IPS-18c (cell line): ENCODE results near the gene KIAA2012.

Experiments used
- H3K4me3 ChIP-seq: 2 replicates; pipeline ENCODE4 v1.7.0; 2013; ENCODE audit warnings: low read depth, mild to moderate bottlenecking, low read length, moderate library complexity; ENCODE audit not compliant: insufficient read depth
- H3K9me3 ChIP-seq: one replicate; pipeline ENCODE4 v1.6.1; 2013; ENCODE audit warnings: mild to moderate bottlenecking, low read length, moderate library complexity; ENCODE audit not compliant: control insufficient read depth, insufficient read depth

KIAA2012 gene

GRCh38 chr2:202149936-202150335 is 76.9 kb downstream of the KIAA2012 start:
- Histone ChIP-seq H3K9me3 (no peaks in the 10 kb centered on the region), H3K4me3 (no peak overlapping the region)

DNA sequence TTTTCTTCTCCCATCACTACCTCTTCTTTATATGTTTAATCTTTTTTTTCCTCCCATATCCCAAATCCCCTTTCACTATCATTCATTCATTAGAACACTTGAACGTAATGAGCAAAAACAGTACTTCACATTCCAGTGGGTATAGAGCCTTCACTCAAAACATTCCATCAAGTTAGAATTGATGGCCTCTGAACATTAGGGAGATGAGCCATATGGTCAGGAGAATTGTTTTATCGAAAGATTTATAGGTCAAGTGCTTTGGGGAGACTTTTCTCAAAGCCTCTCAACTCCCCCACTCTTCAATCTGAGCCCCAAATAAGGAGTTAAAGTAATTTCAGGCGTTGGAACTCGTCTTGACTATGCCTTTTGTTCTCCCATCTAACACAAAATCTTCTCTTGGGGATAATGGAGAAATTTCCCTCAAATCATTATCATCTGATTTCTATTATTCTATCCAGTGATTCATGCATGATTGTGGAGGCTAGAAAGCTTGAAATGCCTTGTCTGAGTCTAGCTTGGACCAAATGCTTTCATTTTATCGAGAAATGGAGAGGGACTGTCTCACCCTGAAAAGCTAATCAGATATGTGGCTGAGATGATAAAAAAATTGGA is 79.2 kb downstream of the KIAA2012 start:
- H3K9me3 ChIP-seq = no peaks in the 10 kb centered on the region
- H3K4me3 ChIP-seq = no peak overlapping the region

- H3K4me3 ChIP-seq = no peak overlapping the region
- no peaks in the 10 kb centered on the region for H3K9me3 ChIP-seq
These were observed 81.6 kb downstream of the KIAA2012 start for GRCh38 chr2:202154613-202155012.

DNA sequence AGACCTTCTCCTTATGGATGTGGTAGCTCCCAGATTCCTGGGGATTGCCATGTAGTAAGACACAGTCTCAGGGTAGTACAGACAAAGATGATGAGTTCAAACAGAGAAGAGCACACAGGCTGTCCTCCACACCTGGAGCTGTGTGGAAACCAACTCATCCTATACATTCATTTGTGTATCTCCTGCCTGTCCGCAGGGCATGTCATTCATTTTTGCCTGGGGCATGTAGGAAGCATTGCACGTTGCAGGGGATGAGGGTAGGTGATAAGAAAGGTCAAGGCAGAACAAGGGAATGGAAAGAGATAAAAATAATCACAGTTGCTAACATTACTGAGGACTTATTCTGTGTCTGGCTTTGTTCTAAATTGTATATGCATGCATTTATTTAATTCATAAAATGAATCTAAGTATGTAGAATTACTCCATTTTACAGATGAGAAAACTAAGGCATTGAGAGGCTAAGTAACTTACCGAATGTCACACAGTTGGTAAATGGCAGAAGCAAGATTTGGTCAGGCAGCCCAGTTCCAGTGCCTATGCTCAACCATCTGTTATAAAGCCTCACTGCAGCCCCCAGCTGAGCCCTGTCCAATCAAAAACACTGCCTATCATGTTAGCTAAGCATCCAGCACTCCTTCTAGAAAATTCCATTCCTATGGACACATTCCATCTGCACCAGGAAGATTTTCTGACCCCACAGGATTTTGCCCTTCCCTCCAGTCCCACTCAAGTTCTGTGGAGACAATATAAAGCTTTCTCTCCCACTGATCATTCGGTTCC is 84.3 kb downstream of the KIAA2012 start:
- Histone ChIP-seq H3K9me3 (no peaks in the 10 kb centered on the region), H3K4me3 (no peak overlapping the region)

GRCh38 chr2:202158796-202159195 is 85.7 kb downstream of the KIAA2012 start:
- Histone ChIP-seq H3K9me3 (no peaks in the 10 kb centered on the region), H3K4me3 (no peak overlapping the region)

DNA sequence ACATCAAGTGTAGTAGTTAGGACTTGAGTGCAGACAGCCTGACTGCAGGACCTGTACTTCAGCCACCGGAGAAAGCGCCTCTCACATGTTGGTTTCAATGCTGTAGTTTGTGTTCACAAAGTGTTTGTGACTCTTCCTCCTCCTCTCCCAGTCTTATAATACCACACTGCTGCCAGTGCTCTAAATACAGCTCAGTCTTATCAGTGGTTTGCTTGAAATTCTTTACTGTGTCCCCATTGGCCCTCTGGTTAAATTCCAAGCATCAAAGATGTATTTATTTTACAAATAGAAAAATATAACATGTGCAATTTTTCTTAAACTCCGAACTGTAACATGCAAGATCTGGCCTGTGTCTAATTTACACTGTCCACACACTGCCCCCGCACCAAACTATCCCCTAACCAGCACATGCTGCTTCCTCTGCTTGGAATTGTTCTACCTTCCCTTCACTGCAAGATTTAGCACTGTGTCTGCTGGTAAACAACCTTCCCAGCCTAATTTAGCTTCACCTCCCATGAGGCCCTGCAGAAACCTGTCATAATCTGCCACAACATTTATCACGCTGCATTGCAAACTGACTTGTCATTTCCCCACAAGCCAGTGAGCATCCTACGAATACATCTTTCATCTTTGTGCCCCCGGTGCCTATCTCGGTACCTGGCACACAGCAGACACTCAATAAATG is 88.2 kb downstream of the KIAA2012 start:
- Histone ChIP-seq H3K4me3 (no peak overlapping the region), H3K9me3 (no peaks in the 10 kb centered on the region)

DNA sequence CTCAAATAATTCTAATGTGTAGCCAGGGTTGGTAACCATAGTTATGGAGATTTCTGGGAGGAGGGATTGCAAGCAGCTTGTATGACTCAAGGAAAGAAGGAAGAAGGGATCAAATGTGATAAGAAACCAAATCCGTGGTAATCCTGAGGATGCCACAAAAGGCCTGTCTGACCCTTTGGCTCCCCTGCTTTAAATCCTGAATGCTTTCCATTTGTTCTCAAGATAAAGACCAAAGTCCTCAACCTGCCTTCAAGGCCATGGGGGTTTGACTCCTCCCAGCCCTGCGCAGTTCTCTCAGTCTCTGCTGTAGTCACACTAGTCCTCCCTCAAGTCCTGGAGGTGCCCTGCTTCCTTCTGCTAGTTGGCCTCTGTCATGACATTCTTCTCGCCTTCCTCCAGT is 91.4 kb downstream of the KIAA2012 start:
- Histone ChIP-seq H3K4me3 (no peak overlapping the region), H3K9me3 (peaks cover 5% of the 10 kb centered on the region)

DNA sequence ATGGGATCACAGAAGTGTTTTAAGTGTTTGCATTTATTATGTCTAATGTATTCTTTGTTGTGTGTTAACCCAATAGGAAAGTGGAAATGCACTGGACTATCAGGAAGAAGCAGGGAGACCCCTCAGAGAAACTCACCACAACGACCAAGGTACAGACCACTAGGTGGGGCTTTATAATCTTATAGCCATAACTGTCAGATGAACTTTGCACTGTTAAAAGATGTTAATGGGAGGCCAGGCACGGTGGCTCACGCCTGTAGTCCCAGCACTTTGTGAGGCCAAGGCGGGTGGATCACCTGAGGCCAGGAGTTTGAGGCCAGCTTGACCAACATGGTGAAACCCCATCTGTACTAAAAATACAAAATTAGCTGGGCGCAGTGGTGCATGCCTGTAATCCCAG is 92.2 kb downstream of the KIAA2012 start:
- Histone ChIP-seq H3K9me3 (peaks cover 5% of the 10 kb centered on the region), H3K4me3 (no peak overlapping the region)

GRCh38 chr2:202165945-202166344 is 92.9 kb downstream of the KIAA2012 start:
- Histone ChIP-seq H3K4me3 (no peak overlapping the region), H3K9me3 (peaks cover 5% of the 10 kb centered on the region)

GRCh38 chr2:202169131-202169530 is 96.1 kb downstream of the KIAA2012 start:
- Histone ChIP-seq H3K4me3 (no peak overlapping the region), H3K9me3 (peaks cover 5% of the 10 kb centered on the region)

DNA sequence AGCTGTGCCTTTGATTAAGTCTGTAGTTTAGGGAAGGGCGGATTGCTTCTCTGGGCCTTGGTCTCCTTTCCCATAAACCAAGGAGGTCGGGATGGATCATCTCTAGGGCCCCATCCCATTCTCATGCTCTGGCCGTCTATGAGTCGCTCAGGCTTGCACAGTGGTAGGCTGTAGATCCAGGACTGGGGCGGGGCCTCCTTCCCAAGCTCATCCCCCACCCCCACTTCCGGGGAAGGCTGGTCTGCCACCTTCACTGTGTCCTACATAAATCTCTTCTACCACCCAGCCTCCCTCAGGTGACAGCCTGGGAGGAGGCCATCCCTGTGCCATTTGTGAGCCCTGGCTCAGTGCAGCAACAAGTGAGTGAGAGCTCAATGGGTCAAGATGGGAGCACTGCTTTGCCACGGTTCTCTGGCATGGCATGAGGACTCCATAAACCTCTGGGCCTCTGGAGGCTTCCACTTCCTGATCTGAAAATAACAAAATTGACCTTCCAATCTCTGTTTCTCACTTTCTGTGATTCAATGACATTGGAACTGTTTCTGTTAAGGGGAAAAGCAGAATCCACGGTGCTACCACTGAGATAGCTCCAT is 96.9 kb downstream of the KIAA2012 start:
- no peak overlapping the region for H3K4me3 ChIP-seq
- H3K9me3 ChIP-seq = peaks cover 5% of the 10 kb centered on the region

DNA sequence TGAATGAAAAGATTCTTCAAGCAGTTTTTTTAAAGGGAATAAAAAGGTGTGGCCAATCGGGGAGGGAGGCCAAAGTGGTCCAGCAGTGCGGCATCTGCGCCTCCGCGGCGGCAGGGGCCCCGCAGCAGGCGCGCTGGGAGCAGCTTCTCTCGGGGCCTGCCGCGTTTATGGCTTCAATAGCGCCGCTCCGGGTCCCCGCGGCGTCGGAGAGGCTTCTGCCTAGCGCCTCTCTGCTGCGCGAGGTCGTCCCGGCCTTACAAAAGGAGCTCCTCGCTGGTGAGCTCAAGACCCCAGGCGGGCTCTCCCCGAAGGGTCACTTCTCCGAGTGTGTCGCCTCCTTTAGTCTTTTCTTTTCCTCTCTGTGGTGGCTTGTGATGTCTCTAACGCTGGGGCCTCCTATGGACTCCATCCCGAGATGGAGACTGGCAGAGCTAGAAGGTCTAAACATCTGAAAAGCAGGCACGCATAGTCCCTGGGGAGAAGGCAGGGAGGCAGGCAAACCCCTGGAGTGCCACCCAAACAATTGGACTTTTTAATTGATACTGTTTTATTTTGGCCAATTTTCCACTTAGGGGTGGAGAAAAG is 98.3 kb downstream of the KIAA2012 start:
- peak overlapping the region; percentile 28; the same call in 1 of the 2 replicates for H3K4me3 ChIP-seq
- H3K9me3 ChIP-seq = peaks cover 5% of the 10 kb centered on the region

DNA sequence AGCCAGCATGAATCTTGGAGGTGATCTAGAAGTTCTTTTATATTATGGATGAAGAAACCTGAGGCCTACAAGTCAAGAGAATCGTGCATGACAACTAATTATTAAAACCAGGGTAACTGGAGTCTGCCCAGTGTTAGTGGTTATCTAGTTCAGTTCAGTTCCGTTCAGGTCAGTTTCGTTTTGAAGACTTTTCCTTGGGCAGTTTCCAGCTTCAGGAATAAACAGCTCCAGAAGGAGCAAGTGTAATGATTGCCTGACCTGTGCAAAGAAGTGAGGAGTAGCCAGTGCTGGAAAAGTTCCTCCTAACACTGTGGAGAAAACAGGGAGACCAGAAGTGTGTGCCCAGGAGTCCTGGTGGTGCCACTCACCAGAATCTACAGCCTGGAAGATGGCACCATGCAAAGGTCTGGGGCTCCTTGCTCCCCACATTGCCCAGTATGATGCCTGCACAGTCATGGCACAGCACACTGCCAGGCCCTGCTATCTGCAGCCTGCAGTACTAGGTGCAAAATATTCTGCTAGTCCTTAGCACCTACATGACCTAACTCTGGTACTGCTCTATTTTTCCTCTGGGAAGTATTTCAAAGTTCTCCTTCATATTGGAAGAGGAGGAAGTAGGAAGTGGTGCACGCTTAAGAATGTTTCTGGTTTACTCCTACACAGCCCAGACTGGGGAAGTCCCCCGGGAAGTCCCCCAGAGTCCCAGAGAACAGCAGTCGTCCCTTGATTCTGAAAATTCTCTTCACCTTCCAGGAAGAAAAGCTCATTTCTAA is 99.6 kb downstream of the KIAA2012 start:
- no peak overlapping the region for H3K4me3 ChIP-seq
- peaks cover 5% of the 10 kb centered on the region for H3K9me3 ChIP-seq

- no peak overlapping the region for H3K4me3 ChIP-seq
These were observed 105.4 kb downstream of the KIAA2012 start for GRCh38 chr2:202178346-202178958.

GRCh38 chr2:202184557-202184956 is 111.5 kb downstream of the KIAA2012 start:
- no peaks in the 10 kb centered on the region for H3K9me3 ChIP-seq

More at GRCh38 chr2:202178346-202178958, 105.4 kb downstream of the KIAA2012 start:
- no peaks in the 10 kb centered on the region for H3K9me3 ChIP-seq

GRCh38 chr2:202185156-202185555 is 112.1 kb downstream of the KIAA2012 start:
- no peaks in the 10 kb centered on the region for H3K9me3 ChIP-seq
- H3K4me3 ChIP-seq = no peak overlapping the region

More at GRCh38 chr2:202184557-202184956, 111.5 kb downstream of the KIAA2012 start:
- no peak overlapping the region for H3K4me3 ChIP-seq
